OCI-LY7 (cell line): Measurements from ENCODE around the gene DCD. TPM values are rescaled to one million over a fixed set of nuclear protein-coding genes. Genes with fewer than 3 reads are reported as not detected.
A peak's percentile ranks its signal among the peaks of the same experiment; 100 is the strongest.

Experiments
- BruUV-seq: library from RNA; stranded (reverse); fragments of 400-500 nt; replicated peaks from 2 replicates; lab custom pipeline; 2021; lab: Mats Ljungman, UMichigan
- CTCF ChIA-PET: fragments of 300-600 bp; sonication (Branson Sonifier 250); formaldehyde crosslinking; loops from one replicate; lab custom pipeline; 2022; ENCODE audit warnings: antibody characterized with exemption; ENCODE audit not compliant: unreplicated experiment; lab: Charles Lee
- POLR2A ChIA-PET: fragments of 300-600 bp; sonication (Branson Sonifier 250); formaldehyde crosslinking; loops from one replicate; lab custom pipeline; 2022; ENCODE audit warnings: antibody characterized with exemption; lab: Charles Lee
- DNase-seq: peaks from one replicate; pipeline ENCODE4 v3.0.0-alpha.2; 2015; ENCODE audit warnings: low spot score
- H2AFZ ChIP-seq: fragments of 200-600 bp; sonication (generic), shearing (Covaris generic); 2 replicates; pipeline ENCODE4 v1.6.1; 2014; ENCODE audit warnings: mild to moderate bottlenecking, antibody characterized with exemption, low read length, moderate library complexity
- H3K27ac ChIP-seq: fragments of 200-600 bp; sonication (generic); 2 replicates; pipeline ENCODE4 v1.5.1; 2014; ENCODE audit warnings: mixed run types, low read depth, mild to moderate bottlenecking, moderate library complexity, low read length, inconsistent platforms; ENCODE audit not compliant: poor library complexity, severe bottlenecking
- H3K36me3 ChIP-seq: fragments of 200-600 bp; sonication (generic); 2 replicates; pipeline ENCODE4 v1.6.1; 2014; ENCODE audit warnings: mild to moderate bottlenecking, antibody characterized with exemption, low read length, moderate library complexity, mixed read lengths; ENCODE audit not compliant: insufficient read depth
- H3K4me1 ChIP-seq: fragments of 200-600 bp; sonication (generic); 2 replicates; pipeline ENCODE4 v1.5.1; 2014; ENCODE audit warnings: mild to moderate bottlenecking, low read length; ENCODE audit not compliant: insufficient read depth, poor library complexity, severe bottlenecking
- H3K4me2 ChIP-seq: fragments of 200-600 bp; sonication (generic); 2 replicates; pipeline ENCODE4 v1.6.1; 2014; ENCODE audit warnings: mild to moderate bottlenecking, low read length
- H3K4me3 ChIP-seq: fragments of 200-600 bp; sonication (generic); 2 replicates; pipeline ENCODE4 v1.5.1; 2014; ENCODE audit warnings: mild to moderate bottlenecking, low read depth, low read length; ENCODE audit not compliant: poor library complexity, severe bottlenecking
- H3K79me2 ChIP-seq: fragments of 200-600 bp; sonication (generic); 2 replicates; pipeline ENCODE4 v1.6.1; 2016; ENCODE audit warnings: low read depth, mild to moderate bottlenecking, low read length, moderate library complexity, mixed read lengths; ENCODE audit not compliant: insufficient read depth
- H3K9me2 ChIP-seq: fragments of 200-600 bp; sonication (generic); 2 replicates; pipeline ENCODE4 v1.6.1; 2016; ENCODE audit warnings: mild to moderate bottlenecking, low read length, mixed read lengths; ENCODE audit not compliant: insufficient read depth
- H3K9me3 ChIP-seq: fragments of 200-600 bp; sonication (generic); 2 replicates; pipeline ENCODE4 v1.6.1; 2014; ENCODE audit warnings: mild to moderate bottlenecking, mixed run types, low read length, mixed read lengths
- H4K20me1 ChIP-seq: fragments of 200-600 bp; sonication (generic); 2 replicates; pipeline ENCODE4 v1.6.1; 2014; ENCODE audit warnings: mild to moderate bottlenecking, antibody characterized with exemption, low read length, moderate library complexity, mixed read lengths; ENCODE audit not compliant: insufficient read depth
- EZH2phosphoT487 ChIP-seq: fragments of 200-600 bp; sonication (generic); IDR thresholded peaks from 2 replicates; pipeline ENCODE4 v1.6.1; 2018; ENCODE audit warnings: low read depth, borderline replicate concordance, mild to moderate bottlenecking, mixed run types, antibody characterized with exemption, low read length, moderate library complexity, mixed read lengths
- intact Hi-C: fragments of 100-400 bp; cut with micrococcal nuclease; formaldehyde crosslinking; loops from one replicate; pipeline ENCODE4 v1.10.0; 2022; ENCODE audit not compliant: unreplicated experiment
- total RNA-seq, 2 experiments: library from RNA; depleted of rRNA in 1 of 2; stranded (reverse); fragments of >200 nt in 1 of 2; shearing (Covaris generic) in 1 of 2; gene quantifications; 2 replicates each; pipeline ENCODE4 v1.2.3, GENCODE V29; 2014 to 2022
- TF ChIP-seq, protein P1 (sequence below): fragments of 200-600 bp; sonication (generic); conservative IDR thresholded peaks from 2 replicates; pipeline ENCODE4 v1.5.1; 2014; ENCODE audit warnings: mild to moderate bottlenecking, antibody characterized with exemption, low read length, moderate library complexity, mixed read lengths

Gene DCD
- total RNA-seq, 2 experiments from 2014 or later: not detected

- no peaks in the 10 kb centered on the region for H3K4me1 ChIP-seq
- peak; percentile 59 for DNase-seq
- no peaks in the 10 kb centered on the region for H3K79me2 ChIP-seq
- no peaks in the 10 kb centered on the region for H3K9me3 ChIP-seq
- ChIA-PET CTCF (no interaction called here), POLR2A (no interaction called here)
- H3K4me2 ChIP-seq: no peak overlapping the region
- no TSS peak for BruUV-seq
- H3K4me3 ChIP-seq: no peak overlapping the region
- no peak overlapping the region for H3K27ac ChIP-seq
- no peaks in the 10 kb centered on the region for H4K20me1 ChIP-seq
- intact Hi-C loops: loop anchor here (10.0 kb wide), 1 partner anchor 478 kb away; no protein-coding TSS in a partner anchor
- H2AFZ ChIP-seq: no peak overlapping the region
- no peaks in the 10 kb centered on the region for H3K36me3 ChIP-seq
- no peaks in the 10 kb centered on the region for H3K9me2 ChIP-seq
- TF ChIP-seq, protein P1, sequence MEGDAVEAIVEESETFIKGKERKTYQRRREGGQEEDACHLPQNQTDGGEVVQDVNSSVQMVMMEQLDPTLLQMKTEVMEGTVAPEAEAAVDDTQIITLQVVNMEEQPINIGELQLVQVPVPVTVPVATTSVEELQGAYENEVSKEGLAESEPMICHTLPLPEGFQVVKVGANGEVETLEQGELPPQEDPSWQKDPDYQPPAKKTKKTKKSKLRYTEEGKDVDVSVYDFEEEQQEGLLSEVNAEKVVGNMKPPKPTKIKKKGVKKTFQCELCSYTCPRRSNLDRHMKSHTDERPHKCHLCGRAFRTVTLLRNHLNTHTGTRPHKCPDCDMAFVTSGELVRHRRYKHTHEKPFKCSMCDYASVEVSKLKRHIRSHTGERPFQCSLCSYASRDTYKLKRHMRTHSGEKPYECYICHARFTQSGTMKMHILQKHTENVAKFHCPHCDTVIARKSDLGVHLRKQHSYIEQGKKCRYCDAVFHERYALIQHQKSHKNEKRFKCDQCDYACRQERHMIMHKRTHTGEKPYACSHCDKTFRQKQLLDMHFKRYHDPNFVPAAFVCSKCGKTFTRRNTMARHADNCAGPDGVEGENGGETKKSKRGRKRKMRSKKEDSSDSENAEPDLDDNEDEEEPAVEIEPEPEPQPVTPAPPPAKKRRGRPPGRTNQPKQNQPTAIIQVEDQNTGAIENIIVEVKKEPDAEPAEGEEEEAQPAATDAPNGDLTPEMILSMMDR: peak; percentile 93
- TF ChIP-seq EZH2phosphoT487: no peak
These were observed 51.6 kb downstream of the DCD start for GRCh38 chr12:54596526-54596946.

- Histone ChIP-seq H3K9me2 (no peaks in the 10 kb centered on the region), H3K79me2 (no peaks in the 10 kb centered on the region), H3K9me3 (no peaks in the 10 kb centered on the region), H3K4me3 (no peak overlapping the region), H3K4me2 (no peak overlapping the region), H3K4me1 (no peaks in the 10 kb centered on the region), H4K20me1 (no peaks in the 10 kb centered on the region), H3K36me3 (no peaks in the 10 kb centered on the region), H2AFZ (no peak overlapping the region), H3K27ac (no peak overlapping the region)
- DNase-seq: no peak
- POLR2A ChIA-PET: no interaction called here
- CTCF ChIA-PET: interaction anchor here (0.6 kb wide), 1 partner anchor 28 kb away, joined by 7 read pairs; no protein-coding TSS in a partner anchor
- intact Hi-C loops: loop anchor here (10.0 kb wide), 1 partner anchor 479 kb away; no protein-coding TSS in a partner anchor
- no TSS peak for BruUV-seq
- TF ChIP-seq EZH2phosphoT487: no peak
- TF ChIP-seq, protein P1: no peak
These were observed 52.7 kb downstream of the DCD start for GRCh38 chr12:54595471-54595870.

Other genes starting within 250 kb of the DCD start
- gene ITGA5, start 229.1 kb downstream of the DCD start, total RNA-seq (2014; rRNA removed; shearing (Covaris generic)): 0.06 and 1.0 TPM in 2 replicates
- 0.34 and 0.76 TPM in 2 replicates for gene ITGA5, start 229.1 kb downstream of the DCD start, total RNA-seq (2022)
- gene GTSF1, start 174.8 kb downstream of the DCD start, total RNA-seq (2014; rRNA removed; shearing (Covaris generic)): 74.8 and 76.6 TPM in 2 replicates
- gene GTSF1, start 174.8 kb downstream of the DCD start, total RNA-seq (2022): 93.0 and 103 TPM in 2 replicates
- gene NCKAP1L, start 150.6 kb downstream of the DCD start, total RNA-seq (2014; rRNA removed; shearing (Covaris generic)): 60.2 and 68.1 TPM in 2 replicates
- 112 and 136 TPM in 2 replicates for gene NCKAP1L, start 150.6 kb downstream of the DCD start, total RNA-seq (2022)
- gene PDE1B, start 98.8 kb downstream of the DCD start, total RNA-seq (2014; rRNA removed; shearing (Covaris generic)): 7.1 and 9.7 TPM in 2 replicates
- gene PDE1B, start 98.8 kb downstream of the DCD start, total RNA-seq (2022): 14.9 and 17.4 TPM in 2 replicates
- gene PPP1R1A, start 59.7 kb downstream of the DCD start, total RNA-seq (2014; rRNA removed; shearing (Covaris generic)): not detected in 2 replicates
- gene PPP1R1A, start 59.7 kb downstream of the DCD start, total RNA-seq (2022): not detected in 2 replicates
- not detected in 2 replicates for gene LACRT, start 13.5 kb downstream of the DCD start, total RNA-seq (2014; rRNA removed; shearing (Covaris generic))
- gene LACRT, start 13.5 kb downstream of the DCD start, total RNA-seq (2022): not detected in 2 replicates
- gene MUCL1, start 206.2 kb upstream of the DCD start, total RNA-seq (2014; rRNA removed; shearing (Covaris generic)): not detected in 2 replicates
- gene MUCL1, start 206.2 kb upstream of the DCD start, total RNA-seq (2022): not detected in 2 replicates